ENCODE results near the gene PRM2. TPM values are rescaled to one million over a fixed set of nuclear protein-coding genes. Genes with fewer than 3 reads are reported as not detected.

The PRM2 gene
- total RNA-seq, 1 donor from 2014 or later, result not detected

DNA sequence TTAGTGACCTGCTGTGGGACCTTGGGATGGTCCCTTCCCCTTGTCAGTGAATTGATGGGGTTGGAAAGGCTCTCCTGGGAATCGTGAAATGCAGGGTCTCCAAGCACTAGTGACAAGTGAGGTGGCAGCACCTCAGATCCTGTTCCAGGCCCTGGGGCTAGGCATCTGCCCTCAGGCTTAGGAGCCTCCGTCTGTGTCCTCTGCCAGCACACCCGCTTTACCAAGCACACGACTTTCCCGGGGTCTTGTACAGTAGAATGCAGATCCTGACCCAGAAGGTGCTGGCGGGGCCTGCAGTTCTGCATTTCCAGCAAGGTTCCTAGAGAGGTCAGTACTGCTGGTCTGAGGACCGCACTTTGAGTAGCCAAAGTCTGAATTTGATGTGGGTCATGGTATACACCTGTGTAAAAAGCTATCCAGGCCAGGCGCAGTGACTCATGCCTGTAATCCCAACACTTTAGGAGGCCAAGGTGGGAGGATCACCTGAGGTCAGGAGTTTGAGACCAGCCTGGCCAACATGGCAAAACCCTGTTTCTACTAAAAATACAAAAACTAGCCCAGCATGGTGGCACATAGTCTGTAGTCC lies 38.1 kb upstream of the PRM2 start:
- DNase-seq (ENCODE audit: low read depth) (no peak), FAIRE-seq (no peak)
- H3K4me3 ChIP-seq (ENCODE audit: low read depth, low read length), result no peak overlapping the region
- H3K36me3 ChIP-seq (ENCODE audit: control insufficient read depth, insufficient read depth, low read length), result no peaks in the 10 kb centered on the region
- no peak for TF ChIP-seq CTCF (IDR thresholded peaks at IDR 0.05; ENCODE audit: insufficient read depth, low read length, severe bottlenecking)
- no peaks in the 10 kb centered on the region for H3K27me3 ChIP-seq (ENCODE audit: control insufficient read depth, insufficient read depth, low read length)

- DNase-seq (ENCODE audit: low read depth) (no peak), FAIRE-seq (no peak)
- Histone ChIP-seq H3K4me3 (ENCODE audit: low read depth, low read length) (no peak overlapping the region), H3K36me3 (ENCODE audit: control insufficient read depth, insufficient read depth, low read length) (no peaks in the 10 kb centered on the region), H3K27me3 (ENCODE audit: control insufficient read depth, insufficient read depth, low read length) (no peaks in the 10 kb centered on the region)
- no peak for TF ChIP-seq CTCF (IDR thresholded peaks at IDR 0.05; ENCODE audit: insufficient read depth, low read length, severe bottlenecking)
Observed at GRCh38 chr16:11313493-11314308, 37.4 kb upstream of the PRM2 start.

DNA sequence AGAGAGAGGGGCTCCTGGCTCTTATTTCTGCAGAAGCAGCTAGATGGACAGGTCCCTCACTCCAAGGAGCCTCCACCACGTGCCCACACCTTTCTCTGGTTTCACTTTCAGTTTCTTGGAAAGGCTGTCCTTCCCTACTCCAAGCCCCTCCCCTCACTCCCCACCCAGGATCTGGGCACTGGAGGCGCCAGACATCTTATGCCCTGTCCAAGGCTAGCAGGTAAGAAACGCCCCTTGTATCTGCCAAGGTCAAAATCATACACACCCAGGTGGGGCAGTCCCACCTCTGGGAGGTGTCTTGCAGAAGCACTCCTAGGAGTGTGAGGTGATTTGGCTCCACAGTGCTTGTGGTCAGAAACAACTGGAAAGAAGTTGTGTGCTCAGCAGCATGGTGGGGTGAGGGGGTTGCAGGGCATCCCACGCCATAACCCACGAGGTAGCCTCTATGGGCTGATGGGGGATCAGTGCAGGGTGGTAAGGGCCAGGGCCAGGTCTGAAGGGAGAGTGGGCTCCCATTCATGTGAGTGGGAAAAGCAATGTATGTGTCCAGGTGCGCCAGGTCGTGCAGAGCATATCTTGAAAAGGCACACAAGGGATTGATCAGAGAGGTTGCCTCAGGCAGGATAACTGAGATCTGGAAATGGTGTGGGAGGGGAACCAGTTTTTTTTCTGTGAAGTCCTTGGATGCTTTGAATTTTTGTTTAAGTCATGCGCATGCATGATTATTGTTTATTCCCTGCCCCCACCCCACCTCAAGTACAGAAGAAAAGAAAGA lies 36.6 kb upstream of the PRM2 start:
- no peaks in the 10 kb centered on the region for H3K36me3 ChIP-seq (ENCODE audit: control insufficient read depth, insufficient read depth, low read length)
- FAIRE-seq, result no peak
- TF ChIP-seq CTCF (IDR thresholded peaks at IDR 0.05; ENCODE audit: insufficient read depth, low read length, severe bottlenecking), result no peak

GRCh38 chr16:11310997-11311561 lies 34.8 kb upstream of the PRM2 start:
- no peak for FAIRE-seq
- no peak for TF ChIP-seq CTCF (IDR thresholded peaks at IDR 0.05; ENCODE audit: insufficient read depth, low read length, severe bottlenecking)

More for the DNA sequence above, 36.6 kb upstream of the PRM2 start:
- Histone ChIP-seq H3K27me3 (ENCODE audit: control insufficient read depth, insufficient read depth, low read length) (no peaks in the 10 kb centered on the region), H3K4me3 (ENCODE audit: low read depth, low read length) (no peak overlapping the region)
- no peak for DNase-seq (ENCODE audit: low read depth)

GRCh38 chr16:11310634-11310977 lies 34.3 kb upstream of the PRM2 start:
- no peak overlapping the region for H3K4me3 ChIP-seq (ENCODE audit: low read depth, low read length)
- FAIRE-seq (no peak), DNase-seq (ENCODE audit: low read depth) (no peak)
- H3K27me3 ChIP-seq (ENCODE audit: control insufficient read depth, insufficient read depth, low read length), result no peaks in the 10 kb centered on the region
- H3K36me3 ChIP-seq (ENCODE audit: control insufficient read depth, insufficient read depth, low read length), result no peaks in the 10 kb centered on the region
- no peak for TF ChIP-seq CTCF (IDR thresholded peaks at IDR 0.05; ENCODE audit: insufficient read depth, low read length, severe bottlenecking)

More at GRCh38 chr16:11310997-11311561, 34.8 kb upstream of the PRM2 start:
- no peaks in the 10 kb centered on the region for H3K36me3 ChIP-seq (ENCODE audit: control insufficient read depth, insufficient read depth, low read length)
- no peak overlapping the region for H3K4me3 ChIP-seq (ENCODE audit: low read depth, low read length)
- no peak for DNase-seq (ENCODE audit: low read depth)
- no peaks in the 10 kb centered on the region for H3K27me3 ChIP-seq (ENCODE audit: control insufficient read depth, insufficient read depth, low read length)

All from bronchial epithelial cell (primary cell).